ENCODE measurements around the gene IL5.

- TF ChIP-seq, protein P1, sequence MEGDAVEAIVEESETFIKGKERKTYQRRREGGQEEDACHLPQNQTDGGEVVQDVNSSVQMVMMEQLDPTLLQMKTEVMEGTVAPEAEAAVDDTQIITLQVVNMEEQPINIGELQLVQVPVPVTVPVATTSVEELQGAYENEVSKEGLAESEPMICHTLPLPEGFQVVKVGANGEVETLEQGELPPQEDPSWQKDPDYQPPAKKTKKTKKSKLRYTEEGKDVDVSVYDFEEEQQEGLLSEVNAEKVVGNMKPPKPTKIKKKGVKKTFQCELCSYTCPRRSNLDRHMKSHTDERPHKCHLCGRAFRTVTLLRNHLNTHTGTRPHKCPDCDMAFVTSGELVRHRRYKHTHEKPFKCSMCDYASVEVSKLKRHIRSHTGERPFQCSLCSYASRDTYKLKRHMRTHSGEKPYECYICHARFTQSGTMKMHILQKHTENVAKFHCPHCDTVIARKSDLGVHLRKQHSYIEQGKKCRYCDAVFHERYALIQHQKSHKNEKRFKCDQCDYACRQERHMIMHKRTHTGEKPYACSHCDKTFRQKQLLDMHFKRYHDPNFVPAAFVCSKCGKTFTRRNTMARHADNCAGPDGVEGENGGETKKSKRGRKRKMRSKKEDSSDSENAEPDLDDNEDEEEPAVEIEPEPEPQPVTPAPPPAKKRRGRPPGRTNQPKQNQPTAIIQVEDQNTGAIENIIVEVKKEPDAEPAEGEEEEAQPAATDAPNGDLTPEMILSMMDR (conservative IDR thresholded peaks at IDR 0.05; ENCODE audit: low read depth in 2 of 2): no peak
- TF ChIP-seq POLR2AphosphoS5 (IDR thresholded peaks at IDR 0.05; ENCODE audit: low read depth): no peak
- no peak for TF ChIP-seq EZH2 (IDR thresholded peaks at IDR 0.05; ENCODE audit: low read depth, unreplicated experiment)
- no peak for TF ChIP-seq EZH2phosphoT487 (IDR thresholded peaks at IDR 0.05; ENCODE audit: unreplicated experiment)
- no peak for TF ChIP-seq CREB1 (CRISPR knock-in tag; IDR thresholded peaks at IDR 0.05; ENCODE audit: low read depth)
- no peak for TF ChIP-seq NANOG (IDR thresholded peaks at IDR 0.05; ENCODE audit: borderline replicate concordance)
- TF ChIP-seq REST (IDR thresholded peaks at IDR 0.05; ENCODE audit: unreplicated experiment): no peak
- TF ChIP-seq, protein P2, sequence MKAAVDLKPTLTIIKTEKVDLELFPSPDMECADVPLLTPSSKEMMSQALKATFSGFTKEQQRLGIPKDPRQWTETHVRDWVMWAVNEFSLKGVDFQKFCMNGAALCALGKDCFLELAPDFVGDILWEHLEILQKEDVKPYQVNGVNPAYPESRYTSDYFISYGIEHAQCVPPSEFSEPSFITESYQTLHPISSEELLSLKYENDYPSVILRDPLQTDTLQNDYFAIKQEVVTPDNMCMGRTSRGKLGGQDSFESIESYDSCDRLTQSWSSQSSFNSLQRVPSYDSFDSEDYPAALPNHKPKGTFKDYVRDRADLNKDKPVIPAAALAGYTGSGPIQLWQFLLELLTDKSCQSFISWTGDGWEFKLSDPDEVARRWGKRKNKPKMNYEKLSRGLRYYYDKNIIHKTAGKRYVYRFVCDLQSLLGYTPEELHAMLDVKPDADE (IDR thresholded peaks at IDR 0.05): no peak
These were observed 47.1 kb downstream of the IL5 start for GRCh38 chr5:132496191-132496630.
